Stomach (tissue), 9 donors: ENCODE results near the gene DPF3. TPM values are rescaled to one million over a fixed set of nuclear protein-coding genes. Genes with fewer than 3 reads are reported as not detected.

Experiments used
- DNase-seq, 2 donors: peaks; one replicate each; pipeline versions ENCODE4 v3.0.0 to v3.0.0-alpha.2; 2013 to 2019
- H3K27ac ChIP-seq, 5 donors: fragments of 200-600 bp in 4 of 5; sonication (generic) in 4 of 5; one replicate each; pipeline ENCODE4 v1.5.1; 2013 to 2019; ENCODE audit warnings: mild to moderate bottlenecking in 1 of 5, moderate library complexity in 1 of 5
- H3K27me3 ChIP-seq, 3 donors: fragments of 200-600 bp; sonication (generic); one replicate each; pipeline ENCODE4 v1.5.1; 2017 to 2019; ENCODE audit warnings: mixed run types in 1 of 3
- H3K36me3 ChIP-seq, 4 donors: fragments of 200-600 bp; sonication (generic); 1 replicate in 3 of 4; 2 replicates in 1 of 4; pipeline ENCODE4 v1.5.1; 2016 to 2019
- H3K4me1 ChIP-seq, 4 donors: fragments of 200-600 bp; sonication (generic); one replicate each; pipeline ENCODE4 v1.5.1; 2016 to 2019
- H3K4me3 ChIP-seq, 4 donors: fragments of 200-600 bp; sonication (generic) in 3 of 4; one replicate each; pipeline ENCODE4 v1.5.1; 2016 to 2019; ENCODE audit warnings: mild to moderate bottlenecking in 1 of 4
- H3K9me3 ChIP-seq, 4 donors: fragments of 200-600 bp; sonication (generic); one replicate each; pipeline ENCODE4 v1.5.1; 2016 to 2019
- EP300 ChIP-seq: sonication (generic); formaldehyde crosslinking; IDR thresholded peaks from one replicate; pipeline ENCODE4 v1.6.1; 2017; ENCODE audit warnings: antibody characterized with exemption
- POLR2A ChIP-seq, 4 donors: fragments of 450-650 bp; IDR thresholded peaks; one replicate each; pipeline ENCODE4 v1.6.1; 2016; ENCODE audit warnings: antibody characterized with exemption in 4 of 4, control low read depth in 2 of 4, mild to moderate bottlenecking in 1 of 4, moderate library complexity in 1 of 4
- POLR2AphosphoS5 ChIP-seq, 3 donors: sonication (generic); formaldehyde crosslinking; IDR thresholded peaks; one replicate each; pipeline ENCODE4 v1.6.1; 2016; ENCODE audit warnings: antibody characterized with exemption in 3 of 3
- WGBS, 5 donors: extraction: QIAGEN DNeasy Blood & Tissue Kit in 3 of 5; methylation state at CpG; one replicate each; pipeline versions ENCODE4 v1.1.5 to v1.1.7; 2013 to 2018; 5-methylcytosine and 5-hydroxymethylcytosine counted together
- intact Hi-C: fragments of 100-400 bp; cut with DNase I; formaldehyde crosslinking; loops from one replicate; pipeline ENCODE4 v1.15.1; 2023; ENCODE audit warnings: low total_unique reads
- polyA plus RNA-seq, 3 donors: library from polyadenylated mRNA; stranded (reverse); fragments of 200-250 nt; gene quantifications; one replicate each; pipeline ENCODE4 v1.2.3, GENCODE V29; 2013
- total RNA-seq, 5 donors: library from RNA; depleted of rRNA; stranded (reverse); fragments of >200 nt; gene quantifications; one replicate each; pipeline versions ENCODE4 v1.1.0 to v1.2.3, GENCODE V29; 2014 to 2016
- TF ChIP-seq, protein P1 (sequence below), 7 experiments: fragments of 450-650 bp in 4 of 7; fragments of 200-600 bp in 3 of 7; sonication (generic) in 3 of 7; IDR thresholded peaks; one replicate each; pipeline ENCODE4 v1.5.1; 2016 to 2019; ENCODE audit warnings: antibody characterized with exemption in 7 of 7, control low read depth in 2 of 7, mild to moderate bottlenecking in 1 of 7
- donor health status: healthy with polysubstance abuse.
- donor health status: Bipolar disorder and iron deficiency.
- donor health status: healthy.

The DPF3 gene
- total and polyA plus RNA-seq, 8 donors: 0.20 to 113 (median 3.7) TPM

DNA sequence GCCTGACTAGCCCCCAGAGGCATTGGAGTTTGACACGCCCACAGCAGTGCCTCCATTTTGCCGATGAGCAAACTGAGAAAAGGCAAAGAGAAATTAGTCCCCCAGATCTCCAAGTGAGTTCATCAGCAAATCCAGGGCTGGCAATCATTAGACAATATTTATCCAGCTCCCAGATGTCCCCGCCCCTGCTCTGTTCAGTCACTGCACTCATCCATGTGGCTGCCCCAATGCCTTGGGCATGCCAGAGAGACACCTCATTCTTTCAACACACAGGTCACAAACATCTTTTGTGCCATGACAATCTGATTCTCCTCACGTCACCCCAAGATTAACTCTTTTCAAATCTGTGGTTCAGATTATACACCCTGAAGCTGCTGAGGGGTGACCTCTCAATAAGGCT, 43.5 kb downstream of the DPF3 start:
- Histone ChIP-seq H3K4me1 (no peaks in the 10 kb centered on the region), H3K27me3 (peaks cover 0 to 16% (median 0%) of the 10 kb centered on the region in 3 donors), H3K27ac (no peak overlapping the region), H3K36me3 (no peaks in the 10 kb centered on the region), H3K9me3 (no peaks in the 10 kb centered on the region), H3K4me3 (no peak overlapping the region)
- TF ChIP-seq EP300 (no peak), POLR2A (IDR thresholded peaks at IDR 0.05) (no peak), POLR2AphosphoS5 (IDR thresholded peaks at IDR 0.05) (no peak)
- TF ChIP-seq, protein P1, sequence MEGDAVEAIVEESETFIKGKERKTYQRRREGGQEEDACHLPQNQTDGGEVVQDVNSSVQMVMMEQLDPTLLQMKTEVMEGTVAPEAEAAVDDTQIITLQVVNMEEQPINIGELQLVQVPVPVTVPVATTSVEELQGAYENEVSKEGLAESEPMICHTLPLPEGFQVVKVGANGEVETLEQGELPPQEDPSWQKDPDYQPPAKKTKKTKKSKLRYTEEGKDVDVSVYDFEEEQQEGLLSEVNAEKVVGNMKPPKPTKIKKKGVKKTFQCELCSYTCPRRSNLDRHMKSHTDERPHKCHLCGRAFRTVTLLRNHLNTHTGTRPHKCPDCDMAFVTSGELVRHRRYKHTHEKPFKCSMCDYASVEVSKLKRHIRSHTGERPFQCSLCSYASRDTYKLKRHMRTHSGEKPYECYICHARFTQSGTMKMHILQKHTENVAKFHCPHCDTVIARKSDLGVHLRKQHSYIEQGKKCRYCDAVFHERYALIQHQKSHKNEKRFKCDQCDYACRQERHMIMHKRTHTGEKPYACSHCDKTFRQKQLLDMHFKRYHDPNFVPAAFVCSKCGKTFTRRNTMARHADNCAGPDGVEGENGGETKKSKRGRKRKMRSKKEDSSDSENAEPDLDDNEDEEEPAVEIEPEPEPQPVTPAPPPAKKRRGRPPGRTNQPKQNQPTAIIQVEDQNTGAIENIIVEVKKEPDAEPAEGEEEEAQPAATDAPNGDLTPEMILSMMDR (IDR thresholded peaks at IDR 0.05): no peak
- no peak for DNase-seq
- 76 to 88% (median 83%) methylated on average over 4 of the region's 4 CpGs for WGBS, 5 donors
- intact Hi-C loops: no loop called here

DNA sequence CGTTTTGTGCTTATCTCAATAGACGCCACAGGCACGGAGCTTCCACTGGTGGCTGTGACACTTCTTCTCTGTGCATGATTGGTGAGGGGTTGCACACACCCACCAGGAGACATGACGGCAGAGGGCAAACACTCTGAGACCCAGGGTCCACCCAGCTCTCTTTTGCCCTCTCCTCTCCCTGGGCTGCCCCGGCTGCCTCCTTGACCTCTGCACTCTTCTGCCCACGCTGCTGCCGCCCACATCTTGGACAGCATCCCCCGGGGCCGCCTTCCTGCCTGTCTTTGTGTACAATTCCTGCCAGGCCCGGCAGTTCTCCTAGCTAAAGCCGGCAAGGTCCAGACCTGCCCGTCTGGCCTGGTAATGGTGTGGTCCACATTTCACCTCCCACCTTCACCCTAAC, 44.7 kb downstream of the DPF3 start:
- Histone ChIP-seq H3K4me1 (no peaks in the 10 kb centered on the region), H3K4me3 (no peak overlapping the region), H3K36me3 (no peaks in the 10 kb centered on the region), H3K27ac (no peak overlapping the region), H3K27me3 (peaks cover 0 to 16% (median 0%) of the 10 kb centered on the region in 3 donors), H3K9me3 (no peaks in the 10 kb centered on the region)
- TF ChIP-seq EP300 (no peak), POLR2AphosphoS5 (IDR thresholded peaks at IDR 0.05) (no peak), POLR2A (IDR thresholded peaks at IDR 0.05) (no peak)
- TF ChIP-seq, protein P1 (IDR thresholded peaks at IDR 0.05): no peak
- 54 to 75% (median 59%) methylated on average over 12 of the region's 12 CpGs for WGBS, 5 donors
- intact Hi-C loops: no loop called here
- DNase-seq: no peak

DNA sequence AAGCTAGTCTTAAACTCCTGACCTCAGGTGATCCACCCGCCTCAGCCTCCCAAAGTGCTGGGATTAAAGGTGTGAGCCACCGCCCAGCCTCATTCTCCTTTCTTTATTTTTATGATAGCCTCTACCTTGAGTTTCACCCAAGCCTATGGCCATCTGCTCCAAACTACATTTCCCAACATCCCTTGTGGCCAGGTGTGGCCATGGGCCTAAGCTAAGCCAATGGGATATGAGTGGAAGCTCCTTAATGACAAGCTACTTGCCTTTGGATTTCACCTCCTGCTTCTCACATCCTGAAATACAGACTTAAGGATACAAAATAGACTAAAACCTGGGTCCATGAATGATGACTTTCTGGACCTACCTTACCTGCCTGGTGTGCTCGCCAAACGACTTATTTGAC, 46.2 kb downstream of the DPF3 start:
- Histone ChIP-seq H3K9me3 (no peaks in the 10 kb centered on the region), H3K4me1 (no peaks in the 10 kb centered on the region), H3K36me3 (no peaks in the 10 kb centered on the region), H3K4me3 (no peak overlapping the region), H3K27me3 (peaks cover 0 to 16% (median 0%) of the 10 kb centered on the region in 3 donors), H3K27ac (no peak overlapping the region)
- no peak for TF ChIP-seq POLR2AphosphoS5 (IDR thresholded peaks at IDR 0.05)
- TF ChIP-seq POLR2A (IDR thresholded peaks at IDR 0.05): no peak
- TF ChIP-seq, protein P1 (IDR thresholded peaks at IDR 0.05): no peak
- no peak for TF ChIP-seq EP300
- intact Hi-C loops: no loop called here
- no peak for DNase-seq
- 93 to 97% (median 95%) methylated on average over 4 of the region's 4 CpGs for WGBS, 5 donors

DNA sequence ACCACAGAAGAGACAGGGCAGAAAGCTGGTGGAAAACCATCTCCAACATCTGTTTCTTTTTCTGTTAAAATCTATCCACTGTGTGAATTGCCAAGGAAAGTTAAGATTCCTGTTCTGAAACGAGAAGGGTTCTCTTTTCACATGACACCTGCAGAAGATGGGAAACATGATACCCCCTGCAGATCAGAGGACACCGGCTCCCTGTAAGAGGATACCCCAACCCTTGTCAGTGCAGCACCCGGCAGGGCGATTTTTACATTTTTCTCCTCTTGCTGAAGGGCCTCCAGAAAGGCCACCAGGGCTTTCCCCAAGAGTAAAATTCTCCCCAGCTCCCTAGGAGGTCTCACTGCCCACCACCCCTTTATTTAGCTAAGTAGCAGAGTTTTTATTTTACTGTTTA, 48.2 kb downstream of the DPF3 start:
- 62 to 81% (median 73%) methylated on average over 4 of the region's 4 CpGs for WGBS, 5 donors
- TF ChIP-seq POLR2AphosphoS5 (IDR thresholded peaks at IDR 0.05): no peak
- TF ChIP-seq POLR2A (IDR thresholded peaks at IDR 0.05): no peak
- TF ChIP-seq, protein P1 (IDR thresholded peaks at IDR 0.05): no peak
- TF ChIP-seq EP300: no peak
- Histone ChIP-seq H3K4me3 (no peak overlapping the region), H3K4me1 (no peaks in the 10 kb centered on the region), H3K27me3 (peaks cover 0 to under 1% (median 0%) of the 10 kb centered on the region in 3 donors), H3K9me3 (no peaks in the 10 kb centered on the region), H3K36me3 (no peaks in the 10 kb centered on the region), H3K27ac (no peak overlapping the region)
- intact Hi-C loops: no loop called here
- no peak for DNase-seq
